GM12873 (cell line): ENCODE data around the gene NDFIP2.
A peak's percentile ranks its signal among the peaks of the same experiment; 100 is the strongest.

Experiments used
- TF ChIP-seq, protein P1 (sequence below): IDR thresholded peaks from 2 replicates; pipeline ENCODE4 v1.5.1; 2012; ENCODE audit warnings: low read depth, mild to moderate bottlenecking, moderate library complexity, low read length, control low read depth; ENCODE audit not compliant: insufficient read depth; ENCODE audit errors: missing control alignments

The NDFIP2 gene, protein sequence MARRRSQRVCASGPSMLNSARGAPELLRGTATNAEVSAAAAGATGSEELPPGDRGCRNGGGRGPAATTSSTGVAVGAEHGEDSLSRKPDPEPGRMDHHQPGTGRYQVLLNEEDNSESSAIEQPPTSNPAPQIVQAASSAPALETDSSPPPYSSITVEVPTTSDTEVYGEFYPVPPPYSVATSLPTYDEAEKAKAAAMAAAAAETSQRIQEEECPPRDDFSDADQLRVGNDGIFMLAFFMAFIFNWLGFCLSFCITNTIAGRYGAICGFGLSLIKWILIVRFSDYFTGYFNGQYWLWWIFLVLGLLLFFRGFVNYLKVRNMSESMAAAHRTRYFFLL

DNA sequence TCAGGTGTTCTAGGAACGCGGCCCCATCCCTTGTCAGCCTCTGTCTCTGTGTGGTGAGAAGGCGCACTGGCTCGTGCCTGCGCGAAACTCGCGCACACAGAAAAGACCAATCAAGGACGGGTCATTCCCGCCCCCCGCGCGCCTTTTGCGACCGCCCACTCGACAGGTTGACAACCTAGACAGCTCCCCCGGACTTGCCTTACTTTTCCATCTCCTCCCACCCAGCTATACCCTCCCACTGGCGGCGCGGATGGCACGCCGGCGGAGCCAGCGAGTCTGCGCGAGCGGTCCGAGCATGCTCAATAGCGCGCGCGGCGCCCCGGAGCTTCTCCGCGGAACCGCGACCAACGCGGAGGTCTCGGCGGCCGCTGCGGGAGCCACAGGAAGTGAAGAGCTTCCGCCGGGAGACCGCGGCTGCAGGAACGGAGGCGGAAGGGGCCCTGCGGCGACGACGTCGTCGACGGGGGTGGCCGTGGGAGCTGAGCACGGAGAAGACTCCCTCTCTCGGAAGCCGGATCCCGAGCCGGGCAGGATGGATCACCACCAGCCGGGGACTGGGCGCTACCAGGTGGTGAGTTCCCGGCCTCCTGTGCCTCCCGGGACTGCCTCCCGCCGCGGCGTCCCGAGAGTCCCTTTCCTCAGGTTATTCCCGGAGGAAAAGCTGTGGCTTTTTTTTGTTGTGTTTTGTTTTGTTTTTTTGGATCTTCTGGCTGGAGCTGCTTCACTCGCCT, at the start of gene NDFIP2:
NDFIP2 (plus strand) TSS at position 202 of the 731 bp plus-strand sequence; CDS start at position 251, 49 bp downstream.
- TF ChIP-seq, protein P1, sequence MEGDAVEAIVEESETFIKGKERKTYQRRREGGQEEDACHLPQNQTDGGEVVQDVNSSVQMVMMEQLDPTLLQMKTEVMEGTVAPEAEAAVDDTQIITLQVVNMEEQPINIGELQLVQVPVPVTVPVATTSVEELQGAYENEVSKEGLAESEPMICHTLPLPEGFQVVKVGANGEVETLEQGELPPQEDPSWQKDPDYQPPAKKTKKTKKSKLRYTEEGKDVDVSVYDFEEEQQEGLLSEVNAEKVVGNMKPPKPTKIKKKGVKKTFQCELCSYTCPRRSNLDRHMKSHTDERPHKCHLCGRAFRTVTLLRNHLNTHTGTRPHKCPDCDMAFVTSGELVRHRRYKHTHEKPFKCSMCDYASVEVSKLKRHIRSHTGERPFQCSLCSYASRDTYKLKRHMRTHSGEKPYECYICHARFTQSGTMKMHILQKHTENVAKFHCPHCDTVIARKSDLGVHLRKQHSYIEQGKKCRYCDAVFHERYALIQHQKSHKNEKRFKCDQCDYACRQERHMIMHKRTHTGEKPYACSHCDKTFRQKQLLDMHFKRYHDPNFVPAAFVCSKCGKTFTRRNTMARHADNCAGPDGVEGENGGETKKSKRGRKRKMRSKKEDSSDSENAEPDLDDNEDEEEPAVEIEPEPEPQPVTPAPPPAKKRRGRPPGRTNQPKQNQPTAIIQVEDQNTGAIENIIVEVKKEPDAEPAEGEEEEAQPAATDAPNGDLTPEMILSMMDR: peak; percentile 2

DNA sequence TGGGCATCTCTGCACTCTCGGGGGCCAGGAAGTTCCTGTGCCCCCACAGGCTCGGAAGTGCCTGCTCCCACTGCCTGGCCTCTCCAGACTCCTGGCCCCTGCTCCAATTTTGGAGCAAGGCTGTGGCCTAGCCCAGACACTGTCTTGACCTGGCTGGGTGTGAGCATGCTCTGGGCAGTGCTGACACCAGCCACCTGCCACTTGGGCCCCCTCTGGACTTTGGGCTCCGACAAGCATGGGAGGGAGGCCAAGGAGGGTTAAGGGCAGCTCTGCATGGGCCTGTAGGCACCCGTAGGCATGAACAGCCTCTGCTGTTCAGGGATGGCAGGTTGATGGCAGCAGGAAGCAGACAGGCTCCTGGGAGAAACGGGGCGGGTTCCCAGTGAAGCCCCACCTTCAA, 48.9 kb upstream of the NDFIP2 start:
- TF ChIP-seq, protein P1: no peak

DNA sequence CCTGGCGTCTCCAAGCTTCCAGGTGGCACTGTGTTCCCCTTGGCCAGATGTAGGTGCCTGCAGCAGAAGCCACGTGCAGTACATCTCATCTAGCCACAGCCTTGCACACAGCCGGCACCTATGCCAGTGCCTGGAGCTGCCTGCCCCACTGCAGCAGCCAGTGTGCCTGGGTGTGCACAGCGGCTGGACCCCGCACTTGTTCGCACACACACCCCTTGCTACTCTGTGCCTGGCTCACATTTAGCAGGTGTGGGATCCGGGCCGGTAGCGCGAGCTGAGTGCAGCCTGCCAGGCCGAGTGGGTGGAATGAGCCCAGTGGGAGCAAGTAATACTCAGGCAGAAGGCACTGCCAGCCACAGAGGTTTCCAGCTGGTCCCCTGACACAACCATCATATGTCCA, 48.0 kb upstream of the NDFIP2 start:
- TF ChIP-seq, protein P1: no peak

GRCh38 chr13:79434556-79434955, 46.4 kb upstream of the NDFIP2 start:
- TF ChIP-seq, protein P1: no peak

DNA sequence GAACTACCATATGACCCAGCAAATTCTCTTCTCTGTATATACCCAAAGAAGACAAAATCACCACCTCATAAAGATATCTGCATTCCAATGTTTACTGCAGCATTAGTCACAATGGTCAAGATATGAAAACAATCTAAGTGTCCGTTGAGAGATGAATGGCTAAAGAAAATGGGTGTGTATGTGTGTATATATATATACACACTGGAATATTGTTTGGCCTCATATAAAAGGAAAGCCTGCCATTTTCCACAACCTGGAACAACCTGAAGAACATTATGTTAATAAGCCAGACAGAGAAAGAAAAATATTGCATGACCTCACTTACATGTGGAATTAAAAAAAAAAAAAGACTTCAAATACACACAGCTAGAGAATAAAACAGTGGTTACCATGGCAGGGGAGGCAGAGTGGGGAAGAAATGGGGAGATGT, 45.4 kb upstream of the NDFIP2 start:
- TF ChIP-seq, protein P1: no peak

DNA sequence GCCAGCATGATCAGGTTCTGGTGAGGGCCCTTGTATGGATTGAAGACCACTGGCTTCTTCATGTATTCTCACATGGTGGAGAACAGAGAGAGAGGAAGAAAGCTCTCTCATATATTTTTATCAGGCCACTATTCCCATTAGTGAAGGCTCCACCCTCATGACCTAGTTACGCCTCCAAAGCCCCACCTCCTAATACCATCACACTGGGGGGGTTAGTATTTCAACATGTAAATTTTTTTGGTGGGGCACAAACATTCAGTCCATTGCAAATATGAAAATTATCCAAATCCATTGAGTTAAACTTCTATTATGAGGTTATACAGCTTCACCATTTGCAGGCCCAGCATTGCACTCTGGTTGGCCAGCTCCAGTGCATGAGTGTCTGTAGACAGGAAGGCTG, 41.7 kb upstream of the NDFIP2 start:
- TF ChIP-seq, protein P1: no peak

GRCh38 chr13:79440958-79441528, 39.9 kb upstream of the NDFIP2 start:
- TF ChIP-seq, protein P1: no peak
